COLO829 (cell line): ENCODE results near the gene GALNT4.

Experiments
- DNase-seq: peaks from one replicate; pipeline ENCODE4 v3.0.0; 2012; ENCODE audit warnings: low spot score

GALNT4 gene

DNA sequence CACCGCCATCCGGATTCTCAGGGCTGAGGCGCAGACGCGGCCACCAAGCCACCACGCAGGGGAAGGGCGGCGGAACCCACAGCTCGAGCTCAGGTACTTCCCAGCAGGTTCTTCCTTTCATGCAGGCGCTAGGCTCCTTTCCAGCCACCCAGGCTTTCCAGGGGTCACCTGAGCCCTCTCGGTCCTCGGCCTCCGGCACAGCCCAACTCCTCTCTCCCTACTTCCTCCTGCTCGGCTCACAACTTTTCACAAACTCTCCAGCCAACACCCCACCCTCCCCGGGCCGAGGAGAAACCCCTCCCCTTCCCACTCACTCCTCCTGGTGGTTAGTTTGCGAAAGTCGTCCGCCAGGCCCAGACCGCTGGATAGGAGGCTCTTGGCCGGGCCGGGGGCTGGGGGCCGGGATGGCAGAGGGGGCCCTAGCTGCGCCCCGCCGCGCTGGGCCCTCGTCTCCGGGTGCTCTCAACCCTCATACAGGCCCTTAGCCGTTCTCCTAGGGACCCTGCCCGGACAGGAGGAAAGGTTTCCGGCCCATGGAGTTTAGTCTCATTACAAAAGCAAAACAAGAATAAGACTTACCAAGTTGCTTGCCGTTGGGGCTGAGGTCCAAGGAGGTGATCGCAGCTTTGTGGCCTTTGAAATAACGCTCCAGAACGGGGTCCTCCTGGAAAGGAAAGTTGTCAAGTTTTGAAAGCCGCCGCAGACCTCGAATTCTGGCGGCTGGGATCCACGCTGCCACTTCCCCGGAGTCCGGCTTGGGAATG, at the start of gene GALNT4:
Gene GALNT4, minus strand, starts transcription at position 256 of the 764 bp plus-strand sequence. Its CDS starts 247 bp downstream, at position 9.
- DNase-seq = peak; percentile 74

GRCh38 chr12:89573051-89573810, 48.6 kb upstream of the GALNT4 start:
- no peak for DNase-seq

- DNase-seq = peak; percentile 40
Measured at GRCh38 chr12:89571491-89572195, 47.0 kb upstream of the GALNT4 start.

- DNase-seq = no peak
Measured at GRCh38 chr12:89568484-89568883, 43.9 kb upstream of the GALNT4 start.

- no peak for DNase-seq
Measured at GRCh38 chr12:89567691-89568239, 43.2 kb upstream of the GALNT4 start.

DNA sequence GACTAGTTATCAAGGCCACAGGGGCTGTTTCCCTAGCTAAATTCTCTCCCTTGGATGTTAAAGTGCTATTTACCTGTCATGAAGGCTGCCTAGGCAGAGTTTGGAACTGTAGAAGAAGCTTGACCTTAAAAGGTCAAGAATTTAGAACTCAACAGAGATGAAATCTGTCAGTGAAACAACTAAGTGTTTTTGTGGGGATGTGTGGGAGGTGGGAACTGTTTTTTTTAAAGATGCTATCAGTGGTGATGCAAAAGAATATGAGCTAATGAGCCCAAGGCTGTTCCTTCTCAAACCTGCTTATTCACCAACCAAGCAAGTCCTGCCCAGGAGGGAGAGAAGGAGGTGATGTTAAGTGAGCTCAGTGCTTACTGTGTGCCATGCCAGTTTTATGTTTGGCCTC, 42.0 kb upstream of the GALNT4 start:
- no peak for DNase-seq

GRCh38 chr12:89565002-89565401, 40.4 kb upstream of the GALNT4 start:
- DNase-seq = no peak

GRCh38 chr12:89559753-89560152, 35.2 kb upstream of the GALNT4 start:
- no peak for DNase-seq

GRCh38 chr12:89556976-89557375, 32.4 kb upstream of the GALNT4 start:
- DNase-seq = peak; percentile 96

DNA sequence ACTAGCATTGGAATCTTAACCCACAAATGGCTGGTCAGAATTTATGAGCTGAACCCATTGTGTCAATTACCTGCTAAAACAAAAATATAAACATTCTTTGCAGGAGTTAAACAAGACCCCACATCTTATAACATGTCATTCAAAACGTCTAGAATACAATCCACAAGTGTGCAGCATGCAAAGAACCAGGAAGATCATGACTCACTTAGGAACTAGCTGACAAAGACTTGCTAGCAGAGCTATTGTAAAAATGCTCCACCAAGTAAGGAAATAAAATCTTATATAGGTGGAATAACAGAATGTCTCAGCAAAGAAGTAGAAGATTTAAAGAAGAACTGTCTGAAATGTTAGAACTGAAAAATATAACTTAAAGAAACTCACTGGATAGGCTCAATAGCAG, 27.8 kb upstream of the GALNT4 start:
- no peak for DNase-seq

- no peak for DNase-seq
Measured at GRCh38 chr12:89551747-89552146, 27.2 kb upstream of the GALNT4 start.

- no peak for DNase-seq
Measured at GRCh38 chr12:89547101-89547500, 22.5 kb upstream of the GALNT4 start.

DNA sequence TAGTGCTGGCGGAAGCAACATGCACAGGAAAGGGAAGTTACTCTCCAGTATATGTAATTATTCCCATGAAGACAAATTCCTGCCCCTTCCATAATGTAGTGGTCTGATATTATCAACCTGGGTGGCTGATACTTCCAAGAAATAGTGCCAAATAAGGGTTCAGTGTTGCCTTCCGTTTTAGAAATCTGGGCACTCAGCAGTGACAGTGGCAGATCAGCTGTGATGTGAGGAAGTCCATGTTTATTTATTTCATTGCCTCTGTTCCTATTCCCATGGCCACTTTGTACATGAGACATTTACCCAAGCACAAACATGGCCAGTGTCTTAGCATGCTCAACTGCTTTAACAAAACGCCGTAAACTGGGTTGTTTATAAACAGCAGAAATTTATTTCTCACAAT, 21.6 kb upstream of the GALNT4 start:
- no peak for DNase-seq

- DNase-seq = no peak
Measured at GRCh38 chr12:89544681-89545184, 20.1 kb upstream of the GALNT4 start.

DNA sequence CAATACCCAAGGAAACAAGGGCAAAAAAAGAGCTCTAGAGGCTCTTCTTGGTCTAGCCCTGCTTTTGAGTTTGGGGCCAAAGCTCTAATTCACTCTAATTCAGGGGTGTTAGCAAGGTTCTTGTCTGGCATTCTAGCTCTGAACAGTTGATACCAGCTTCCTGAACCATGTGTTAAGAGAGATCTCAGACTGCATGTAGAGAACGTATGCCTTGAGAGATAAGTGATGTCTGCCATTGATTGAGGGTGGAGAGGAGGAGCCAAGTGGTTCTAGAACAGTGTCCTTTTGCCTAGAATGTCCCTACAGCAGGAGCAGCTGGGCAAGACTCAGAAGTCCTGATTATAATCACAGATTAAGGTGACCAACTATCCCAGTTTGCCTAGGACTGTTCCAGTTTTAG, 19.4 kb upstream of the GALNT4 start:
- DNase-seq = no peak

DNA sequence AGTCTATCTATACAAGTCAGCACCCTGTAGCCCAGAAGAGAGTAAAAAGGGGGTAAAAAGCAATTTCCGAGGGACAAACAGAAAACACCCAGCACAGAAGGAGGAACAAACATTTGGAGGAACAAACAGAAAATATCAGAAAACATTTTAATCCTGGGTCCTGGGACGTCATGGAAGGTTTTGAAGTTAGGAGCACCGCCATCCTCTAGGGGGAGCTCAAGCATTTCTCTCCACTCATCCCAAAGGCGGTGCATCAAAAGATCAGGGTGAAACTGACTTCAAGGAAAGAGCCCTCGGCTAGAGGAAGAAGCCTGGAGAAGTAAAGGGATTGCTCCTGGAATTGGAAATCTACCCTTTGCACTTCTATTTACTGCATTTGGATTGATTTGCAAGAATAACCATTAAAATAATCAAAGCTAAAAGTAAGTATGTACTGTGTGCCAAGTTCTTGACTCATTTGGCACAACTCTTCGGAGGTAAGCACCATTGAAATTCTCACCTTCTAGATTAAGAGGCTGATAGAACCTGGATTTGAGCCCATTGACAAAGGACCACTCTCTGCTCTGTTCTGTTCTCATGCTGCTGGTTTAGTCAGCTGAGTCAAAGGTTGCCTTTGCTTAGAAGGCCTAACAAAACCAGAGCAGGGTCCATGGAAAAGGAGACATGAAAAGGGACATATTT, 18.5 kb upstream of the GALNT4 start:
- peak; percentile 80 for DNase-seq

- DNase-seq = no peak
Measured at GRCh38 chr12:89542236-89542635, 17.6 kb upstream of the GALNT4 start.

GRCh38 chr12:89540586-89540985, 16.0 kb upstream of the GALNT4 start:
- DNase-seq = no peak

DNA sequence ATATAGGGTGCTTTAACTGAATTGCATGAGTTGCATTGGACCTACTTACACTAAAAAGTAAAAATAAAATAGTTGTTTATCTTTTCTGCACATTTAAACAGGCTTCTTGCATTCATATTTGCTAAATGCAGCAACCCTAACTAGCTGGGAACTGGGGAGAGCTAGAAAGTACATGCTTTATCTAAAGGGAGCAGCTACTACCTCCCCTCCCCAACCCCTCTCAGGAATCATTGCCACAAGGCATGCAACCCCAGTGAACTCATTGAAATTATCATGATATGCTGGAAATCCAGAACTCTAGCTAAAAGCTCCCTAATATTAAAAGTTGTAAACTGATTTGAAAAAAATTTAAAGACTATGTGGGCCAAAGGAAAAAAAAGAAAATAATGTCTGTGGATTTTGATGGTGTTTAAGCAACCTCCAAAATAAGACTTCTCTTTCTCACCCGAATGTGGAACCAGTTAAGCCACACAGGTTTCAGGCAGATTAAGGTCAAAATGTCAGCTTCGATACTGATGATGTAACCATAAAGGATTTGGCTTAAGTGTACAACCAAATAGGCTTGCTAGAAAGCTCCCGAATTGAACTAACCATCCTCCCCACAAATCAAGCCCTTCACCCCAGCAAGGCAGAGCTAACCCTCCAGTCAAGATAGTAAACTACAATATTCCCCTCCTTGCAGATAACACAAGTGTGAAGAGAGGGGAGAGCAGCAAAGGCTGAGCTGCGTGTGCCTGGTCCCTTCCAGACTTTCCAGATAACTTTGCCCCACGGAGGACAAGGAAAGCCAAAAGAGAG, 15.0 kb upstream of the GALNT4 start:
- no peak for DNase-seq

GRCh38 chr12:89538897-89539296, 14.3 kb upstream of the GALNT4 start:
- DNase-seq = no peak

GRCh38 chr12:89537389-89537788, 12.8 kb upstream of the GALNT4 start:
- no peak for DNase-seq
